HL-60 (cell line): Measurements from ENCODE around the gene MORC4.

Experiments used
- REST ChIP-seq: IDR thresholded peaks from 2 replicates; pipeline ENCODE4 v1.6.1; 2012; ENCODE audit warnings: low read depth; ENCODE audit not compliant: insufficient replicate concordance
- TF ChIP-seq, protein P1 (sequence below): IDR thresholded peaks from one replicate; pipeline ENCODE4 v1.5.1; 2011; ENCODE audit warnings: low read length, control low read depth, inconsistent platforms; ENCODE audit not compliant: insufficient read depth

DNA sequence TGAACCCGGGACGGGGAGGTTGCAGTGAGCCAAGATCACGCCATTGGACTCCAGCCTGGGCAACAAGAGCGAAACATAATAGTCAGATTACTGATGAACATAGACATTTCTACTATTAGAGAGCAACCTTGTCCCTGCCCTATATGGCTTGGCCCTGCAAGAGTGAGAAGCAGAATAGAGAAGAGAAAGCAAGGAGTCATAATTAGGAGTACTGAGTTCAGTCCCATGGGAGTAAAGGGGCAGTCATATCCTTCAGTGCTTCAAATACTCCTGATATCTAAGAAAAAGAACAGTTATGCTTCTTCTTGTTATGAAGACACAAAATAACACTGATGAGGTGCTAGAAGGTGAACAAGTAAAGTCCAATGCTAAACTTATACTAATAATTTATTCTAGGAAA, 46.0 kb downstream of the MORC4 start:
- TF ChIP-seq, protein P1, sequence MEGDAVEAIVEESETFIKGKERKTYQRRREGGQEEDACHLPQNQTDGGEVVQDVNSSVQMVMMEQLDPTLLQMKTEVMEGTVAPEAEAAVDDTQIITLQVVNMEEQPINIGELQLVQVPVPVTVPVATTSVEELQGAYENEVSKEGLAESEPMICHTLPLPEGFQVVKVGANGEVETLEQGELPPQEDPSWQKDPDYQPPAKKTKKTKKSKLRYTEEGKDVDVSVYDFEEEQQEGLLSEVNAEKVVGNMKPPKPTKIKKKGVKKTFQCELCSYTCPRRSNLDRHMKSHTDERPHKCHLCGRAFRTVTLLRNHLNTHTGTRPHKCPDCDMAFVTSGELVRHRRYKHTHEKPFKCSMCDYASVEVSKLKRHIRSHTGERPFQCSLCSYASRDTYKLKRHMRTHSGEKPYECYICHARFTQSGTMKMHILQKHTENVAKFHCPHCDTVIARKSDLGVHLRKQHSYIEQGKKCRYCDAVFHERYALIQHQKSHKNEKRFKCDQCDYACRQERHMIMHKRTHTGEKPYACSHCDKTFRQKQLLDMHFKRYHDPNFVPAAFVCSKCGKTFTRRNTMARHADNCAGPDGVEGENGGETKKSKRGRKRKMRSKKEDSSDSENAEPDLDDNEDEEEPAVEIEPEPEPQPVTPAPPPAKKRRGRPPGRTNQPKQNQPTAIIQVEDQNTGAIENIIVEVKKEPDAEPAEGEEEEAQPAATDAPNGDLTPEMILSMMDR = no peak
- no peak for TF ChIP-seq REST
